22Rv1 (cell line): ENCODE data around the gene KCNIP1.

Experiments used
- H3K27ac ChIP-seq: fragments of 450-650 bp; 2 replicates; pipeline ENCODE4 v1.5.1; 2017
- CTCF ChIP-seq: fragments of 450-650 bp; IDR thresholded peaks from 2 replicates; pipeline ENCODE4 v1.5.1; 2017; ENCODE audit warnings: mild to moderate bottlenecking
- ZFX ChIP-seq: fragments of 450-650 bp; IDR thresholded peaks from 2 replicates; pipeline ENCODE4 v1.6.1; 2017; ENCODE audit warnings: antibody characterized with exemption, borderline replicate concordance

Gene KCNIP1

GRCh38 chr5:170635706-170636105 lies 131.9 kb downstream of the KCNIP1 start:
- no peak overlapping the region for H3K27ac ChIP-seq
- TF ChIP-seq ZFX: no peak

- TF ChIP-seq ZFX (no peak), CTCF (no peak)
- no peak overlapping the region for H3K27ac ChIP-seq
Observed at GRCh38 chr5:170636206-170636605, 132.4 kb downstream of the KCNIP1 start.

DNA sequence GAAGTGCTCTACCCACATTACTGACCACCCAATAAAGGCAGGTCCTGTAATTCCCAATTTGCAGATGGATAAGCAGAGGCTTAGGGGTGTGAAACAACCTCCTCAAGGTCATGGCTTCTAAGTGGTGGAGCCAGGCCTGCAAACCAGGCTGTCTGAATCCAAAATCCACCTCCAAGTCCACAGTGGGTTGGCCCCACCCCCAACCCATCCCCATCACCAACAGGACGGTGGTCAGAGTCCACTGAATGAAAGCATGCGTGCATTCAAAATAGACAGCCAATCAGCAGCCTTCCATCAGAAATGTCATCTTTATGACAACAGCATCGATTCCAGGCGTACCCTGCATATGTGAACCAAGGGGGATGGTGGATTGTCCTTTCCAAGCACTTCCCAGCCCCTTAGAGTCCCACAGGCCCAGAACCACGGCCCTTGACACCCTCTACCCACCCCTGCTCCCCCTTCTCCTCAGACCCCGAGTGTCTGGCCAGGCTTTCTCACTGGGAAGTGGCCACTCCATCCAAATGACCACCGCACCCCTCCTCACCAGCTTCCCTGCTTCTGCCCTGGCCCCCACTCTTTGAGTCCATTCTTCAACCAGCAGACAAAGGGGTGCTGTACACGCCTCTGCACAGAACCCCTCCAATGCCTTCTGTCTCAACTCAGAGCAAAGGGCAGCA lies 133.1 kb downstream of the KCNIP1 start:
- TF ChIP-seq CTCF (no peak), ZFX (no peak)
- no peak overlapping the region for H3K27ac ChIP-seq

DNA sequence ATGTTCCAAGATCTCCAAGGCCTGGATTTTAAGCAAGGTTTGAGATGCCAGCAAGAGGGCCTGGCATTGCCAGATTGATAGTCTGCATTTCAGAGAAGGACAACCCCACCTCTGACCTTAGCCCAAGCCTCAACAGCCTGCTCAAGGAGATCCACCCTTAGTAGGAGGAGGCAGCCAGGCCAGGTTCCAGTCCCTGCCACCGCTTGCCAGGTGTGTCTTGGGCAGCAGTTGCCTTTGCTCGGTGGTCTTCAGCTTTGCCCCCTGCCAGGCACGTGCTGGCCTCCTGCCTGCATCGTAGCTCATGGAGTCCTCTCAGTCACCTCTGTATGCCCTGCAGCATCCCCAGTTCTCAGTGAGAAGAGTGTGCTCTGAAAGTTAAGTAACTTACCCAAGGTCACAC lies 134.2 kb downstream of the KCNIP1 start:
- TF ChIP-seq CTCF: no peak
- no peak for TF ChIP-seq ZFX
- no peak overlapping the region for H3K27ac ChIP-seq

DNA sequence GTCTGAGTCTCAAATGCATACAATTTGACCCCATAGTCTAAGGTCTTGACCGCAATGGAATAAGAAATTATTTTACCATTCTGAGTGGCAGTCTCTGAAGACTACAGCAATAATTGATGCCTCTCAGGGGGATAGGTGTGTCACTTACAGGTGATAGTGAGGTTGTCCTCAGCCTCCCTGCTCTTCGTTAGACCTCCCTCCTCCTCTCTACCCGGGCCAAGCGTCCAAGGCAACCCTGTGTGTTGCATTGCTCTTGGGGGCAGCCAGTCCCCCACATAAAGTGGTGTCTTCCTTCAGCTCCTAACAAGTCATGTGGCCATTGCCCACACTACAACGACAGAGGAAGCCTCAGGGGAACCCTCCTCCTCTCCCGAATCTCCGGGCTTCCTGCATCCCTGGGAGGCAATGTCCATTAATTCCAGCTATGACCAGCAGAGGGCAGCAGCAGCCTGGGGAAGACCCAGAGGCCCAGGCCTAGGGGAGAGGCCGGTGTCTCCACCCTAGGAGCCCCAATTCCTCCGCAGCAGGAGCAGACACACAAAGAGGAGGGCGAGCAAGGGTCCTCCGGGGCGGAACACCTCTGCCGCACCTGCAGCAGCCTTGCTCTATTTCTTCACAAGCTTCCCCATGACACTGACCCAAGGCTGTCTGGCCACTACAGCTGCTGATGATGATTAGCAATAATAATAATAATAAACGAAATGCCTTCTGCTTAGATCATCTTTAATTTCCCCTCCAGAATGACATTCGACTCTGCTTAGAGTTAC lies 134.8 kb downstream of the KCNIP1 start:
- no peak overlapping the region for H3K27ac ChIP-seq
- TF ChIP-seq CTCF: peak; percentile 92
- no peak for TF ChIP-seq ZFX

- TF ChIP-seq CTCF (no peak), ZFX (no peak)
- H3K27ac ChIP-seq: no peak overlapping the region
Observed at GRCh38 chr5:170639221-170639925, 135.6 kb downstream of the KCNIP1 start.

DNA sequence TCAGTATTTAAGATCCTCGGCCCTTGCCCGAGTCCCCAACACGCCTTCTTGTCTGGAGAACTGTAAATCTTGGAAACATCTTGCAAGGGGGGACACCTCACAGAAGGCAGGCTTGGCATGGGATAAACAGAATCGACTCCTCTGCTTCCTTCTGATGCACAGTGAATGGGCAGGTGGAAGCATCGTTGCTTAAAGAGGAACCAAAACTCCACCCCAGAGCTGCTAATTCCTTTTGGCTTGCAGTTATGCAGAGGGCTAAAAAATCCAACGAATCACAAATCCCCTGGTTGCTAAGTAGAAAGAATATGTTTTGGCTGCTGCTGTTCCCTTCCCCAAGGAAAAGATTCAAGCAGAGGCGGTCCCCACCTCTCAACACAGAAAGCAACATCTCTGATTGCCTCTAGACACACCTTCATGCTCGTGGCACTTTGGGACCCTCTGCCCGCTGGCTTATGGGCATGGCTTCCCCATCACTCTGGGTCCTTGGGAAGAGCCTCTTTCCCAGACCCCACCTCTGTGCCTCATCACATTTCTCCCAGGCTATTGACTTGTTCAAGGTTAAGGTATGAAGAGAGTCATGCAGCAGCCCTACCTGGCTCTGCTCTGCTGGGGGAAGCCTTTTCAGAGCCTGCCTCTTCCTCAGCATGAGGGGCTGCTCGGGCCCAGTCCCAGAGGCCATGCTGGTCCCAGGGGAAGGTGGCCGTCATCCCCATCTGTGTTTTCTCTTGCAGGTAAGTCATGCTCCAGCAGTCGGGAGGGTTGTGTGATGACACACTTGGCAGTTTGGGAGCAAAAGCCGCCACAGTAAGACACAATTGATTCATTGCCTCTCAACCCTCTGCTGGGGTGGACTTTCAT lies 137.1 kb downstream of the KCNIP1 start:
- TF ChIP-seq ZFX (no peak), CTCF (no peak)
- H3K27ac ChIP-seq: no peak overlapping the region
